NCI-H2171 treated with DMSO at 0.1 percent for 48 hours (cell line): ENCODE measurements around the gene CC2D1A.
A peak's percentile ranks its signal among the peaks of the same experiment; 100 is the strongest.

Experiments
- DNase-seq: peaks from one replicate; lab custom pipeline; 2025; lab: John Stamatoyannopoulos, UW

The CC2D1A gene

DNA sequence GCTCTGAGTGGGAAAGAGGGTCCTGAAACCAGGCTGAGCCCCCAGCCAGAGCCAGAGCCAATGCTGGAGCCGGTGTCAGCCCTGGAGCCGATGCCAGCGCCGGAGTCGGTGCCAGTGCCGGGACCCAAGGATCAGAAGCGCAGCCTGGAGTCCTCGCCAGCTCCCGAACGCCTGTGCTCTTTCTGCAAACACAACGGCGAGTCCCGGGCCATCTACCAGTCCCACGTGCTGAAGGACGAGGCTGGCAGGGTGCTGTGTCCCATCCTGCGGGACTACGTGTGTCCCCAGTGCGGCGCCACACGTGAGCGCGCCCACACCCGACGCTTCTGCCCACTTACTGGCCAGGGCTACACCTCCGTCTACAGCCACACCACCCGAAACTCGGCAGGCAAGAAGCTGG lies 28.7 kb upstream of the CC2D1A start:
- DNase-seq = no peak

DNA sequence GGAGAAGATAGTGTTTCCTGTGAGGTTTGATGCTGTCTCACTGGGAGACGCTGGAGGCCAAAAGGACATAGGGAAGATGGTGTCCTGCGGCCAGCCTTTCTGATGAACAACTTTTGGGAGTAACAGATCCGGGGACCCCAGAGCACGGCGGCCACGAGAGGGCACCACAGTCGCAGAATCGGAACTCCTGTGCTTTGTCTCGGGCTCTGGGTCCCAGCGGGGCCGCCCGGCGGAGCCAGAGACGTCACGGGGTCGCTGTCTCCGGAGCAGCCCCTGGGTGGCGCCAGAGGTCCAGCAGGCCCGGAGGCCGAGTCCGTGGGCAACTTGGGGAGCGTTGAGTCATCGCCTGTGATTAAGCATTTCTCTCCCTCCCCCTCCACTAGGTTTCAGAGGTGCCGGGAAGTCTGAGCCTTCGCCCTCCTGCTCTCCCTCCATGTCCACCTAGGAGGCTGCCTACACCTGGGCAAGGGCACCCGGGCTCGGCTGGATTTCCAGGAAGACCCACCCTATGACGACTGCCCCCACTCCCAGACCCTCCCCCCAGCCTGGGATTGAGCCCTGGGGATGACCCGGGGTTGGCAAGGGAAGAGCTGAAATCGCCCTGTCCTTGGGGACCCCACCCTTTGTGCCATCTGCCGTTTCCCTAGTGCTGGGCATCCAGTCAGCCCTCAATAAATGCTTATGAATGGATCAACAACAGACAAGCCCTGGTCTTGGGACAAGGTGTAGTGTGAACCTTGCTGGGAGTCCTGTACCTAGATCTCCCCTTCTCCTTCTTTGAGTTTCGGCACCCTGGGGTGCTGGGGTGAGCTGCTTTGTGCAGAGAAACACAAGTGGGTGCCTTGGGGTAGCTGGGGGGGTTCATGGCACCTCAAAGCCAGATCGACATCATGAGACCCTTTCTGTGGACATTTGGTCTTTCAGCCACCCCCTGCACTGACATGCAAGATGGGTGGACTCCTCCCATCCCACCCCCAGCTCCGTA lies 25.6 kb upstream of the CC2D1A start:
- peak; percentile 92 for DNase-seq

DNA sequence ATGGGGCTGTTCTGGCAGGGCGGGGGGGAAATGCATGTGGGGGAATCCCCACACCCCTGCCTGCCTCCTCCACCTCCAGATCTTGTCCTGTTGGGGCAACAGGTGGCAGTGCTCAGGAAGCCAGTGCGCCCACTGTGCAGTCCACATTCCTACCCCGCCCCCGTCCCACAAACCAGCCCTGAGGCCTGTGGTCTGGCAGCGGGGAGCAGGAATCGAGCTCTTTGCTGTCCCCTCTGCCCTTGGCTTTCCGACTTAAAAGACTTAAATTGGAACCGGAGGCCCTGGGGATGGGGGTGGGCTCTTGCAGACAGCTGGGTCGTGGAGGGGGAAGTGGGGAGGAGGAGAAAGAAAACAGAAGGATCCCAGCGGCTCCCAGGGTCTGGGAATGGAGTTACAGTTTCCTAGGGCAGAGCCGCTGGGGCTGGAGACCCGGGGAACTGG lies 24.7 kb upstream of the CC2D1A start:
- DNase-seq = no peak

DNA sequence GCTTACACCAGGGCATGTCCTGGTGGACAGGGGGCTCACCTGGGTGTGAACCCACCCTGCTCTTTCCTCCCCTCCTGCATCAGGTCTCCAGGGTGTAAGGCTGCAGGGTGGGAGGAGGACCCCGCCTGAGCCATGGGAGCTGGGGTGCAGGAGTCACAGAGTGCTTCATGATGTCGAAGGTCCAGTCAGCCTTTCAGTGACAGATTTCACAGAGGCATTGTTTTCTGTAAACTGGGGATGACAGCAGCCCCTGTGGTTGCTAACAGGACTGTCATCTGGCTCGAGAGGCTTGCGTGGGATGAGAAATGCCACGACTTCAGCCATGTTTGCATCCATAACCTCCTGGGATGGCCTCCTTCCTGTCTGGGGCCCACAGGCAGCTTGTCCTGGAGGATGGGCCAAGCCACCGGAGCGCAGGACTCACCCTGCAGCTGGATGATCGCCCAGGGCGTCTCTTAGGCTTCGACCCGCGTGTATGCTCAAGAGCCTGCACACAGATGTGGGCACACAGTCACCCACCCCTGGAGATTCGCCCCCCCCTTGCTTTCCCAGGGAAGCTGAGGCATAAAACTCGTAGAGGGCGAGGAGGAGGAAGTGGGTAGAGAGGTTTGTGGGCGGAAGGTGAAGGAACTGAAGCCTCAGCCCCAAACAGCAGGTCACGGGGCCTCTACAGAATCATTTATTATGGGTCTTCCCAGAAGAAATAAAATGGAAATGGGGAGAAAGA lies 24.1 kb upstream of the CC2D1A start:
- DNase-seq = no peak

- DNase-seq = no peak
Measured at GRCh38 chr19:13882419-13882795, 23.6 kb upstream of the CC2D1A start.

DNA sequence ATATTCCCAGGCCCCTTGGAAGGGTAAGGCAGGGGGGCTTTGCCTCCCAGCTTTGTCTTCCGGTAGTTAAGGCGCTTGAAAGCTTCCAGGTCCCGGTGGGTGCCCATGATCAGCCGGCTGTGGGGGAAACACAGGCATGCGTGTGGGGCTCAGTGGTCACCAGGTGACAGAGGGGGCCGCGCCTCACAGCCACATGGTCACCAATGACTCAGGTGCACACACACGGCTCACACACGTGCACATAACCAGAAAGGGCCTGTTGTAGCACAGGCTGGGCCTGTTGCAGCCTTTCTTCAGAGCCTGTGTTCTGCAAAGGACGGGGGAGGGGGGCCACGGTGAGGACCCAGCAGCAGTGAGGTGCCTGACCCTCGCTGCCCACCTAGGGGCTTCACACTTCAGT lies 23.2 kb upstream of the CC2D1A start:
- no peak for DNase-seq

- no peak for DNase-seq
Measured at GRCh38 chr19:13883516-13884064, 22.4 kb upstream of the CC2D1A start.

DNA sequence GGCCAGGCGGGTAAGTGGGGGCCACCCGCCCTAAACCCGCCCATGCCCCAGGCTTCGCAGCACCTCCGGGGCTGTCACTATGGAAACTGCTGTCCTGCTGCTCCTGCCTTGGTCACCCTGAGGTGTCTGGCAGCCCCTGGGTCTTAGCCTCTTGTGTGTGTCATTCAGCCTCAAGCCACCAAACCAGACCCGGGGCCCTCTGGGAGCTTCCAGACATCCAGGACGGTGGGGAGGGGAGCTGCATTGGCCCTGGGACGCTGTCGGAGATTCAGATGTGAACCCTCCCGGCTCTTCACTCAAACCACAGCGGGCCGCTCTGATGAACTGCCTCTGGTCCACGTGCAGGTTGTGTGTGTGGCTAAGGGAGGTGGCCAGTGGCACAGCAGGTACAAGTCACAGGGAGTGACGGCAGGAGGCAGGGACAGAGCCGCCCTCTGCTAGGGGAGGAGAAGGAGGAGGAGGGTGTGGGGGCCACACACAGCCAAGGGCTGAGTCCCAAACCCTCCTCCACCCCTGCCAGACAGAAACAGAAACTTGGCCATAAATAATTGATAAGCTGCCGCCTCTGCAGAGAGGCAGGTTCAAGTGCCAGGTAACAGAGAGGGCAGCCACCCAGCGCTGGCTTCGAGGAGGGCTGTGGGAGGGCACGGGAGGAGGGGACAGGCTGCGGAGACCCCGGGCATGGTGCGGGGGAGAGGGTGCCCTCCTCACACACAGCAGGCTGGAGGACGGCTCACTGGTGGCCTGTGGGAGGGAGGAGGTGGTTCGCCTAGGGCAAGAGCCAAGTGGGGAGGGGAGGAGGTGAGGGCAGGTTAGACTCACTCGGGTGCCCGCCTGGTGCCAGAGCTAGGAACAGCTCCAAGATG lies 21.0 kb upstream of the CC2D1A start:
- peak; percentile 62 for DNase-seq

GRCh38 chr19:13885826-13886365 lies 20.1 kb upstream of the CC2D1A start:
- DNase-seq = no peak

- no peak for DNase-seq
Measured at GRCh38 chr19:13887018-13887436, 19.0 kb upstream of the CC2D1A start.

DNA sequence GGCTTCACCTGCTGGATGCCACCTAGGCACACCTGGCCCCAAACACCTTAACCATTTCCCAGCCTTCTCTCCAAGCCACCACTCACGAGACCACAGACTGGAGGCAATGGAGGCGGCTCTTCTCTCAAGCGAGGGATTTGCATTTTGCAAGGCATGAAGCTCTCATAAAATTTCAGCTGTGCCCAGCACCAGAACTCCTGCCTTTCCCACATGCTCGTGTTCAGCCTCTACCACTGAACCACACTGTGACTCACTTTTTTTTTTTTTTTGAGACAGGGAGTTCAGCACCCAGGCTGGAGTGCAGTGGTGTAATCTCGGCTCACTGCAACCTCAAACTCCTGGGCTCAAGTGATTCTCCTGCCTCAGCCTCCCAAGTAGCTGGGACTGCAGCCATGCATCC lies 18.5 kb upstream of the CC2D1A start:
- no peak for DNase-seq

DNA sequence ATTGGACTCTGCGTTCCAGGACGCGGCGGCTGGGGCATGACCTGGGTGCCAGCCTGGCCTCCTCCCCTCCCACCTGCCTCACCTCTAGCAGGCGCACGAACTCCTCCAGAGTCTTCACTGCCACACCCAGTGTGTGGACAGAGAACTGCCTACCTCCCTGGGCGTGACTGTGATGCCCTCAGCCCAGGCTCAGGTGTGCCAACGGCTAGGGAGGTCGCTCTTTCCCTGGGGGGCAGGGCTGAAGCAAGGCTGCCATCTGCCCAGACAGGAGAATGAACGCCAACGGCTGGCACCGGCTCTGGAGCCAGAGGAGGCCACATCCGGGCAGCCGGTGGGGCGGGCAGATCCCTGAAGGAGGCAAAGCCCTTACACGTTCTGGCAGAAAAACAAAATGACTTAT lies 17.7 kb upstream of the CC2D1A start:
- DNase-seq = peak; percentile 78

- no peak for DNase-seq
Measured at GRCh38 chr19:13890136-13890535, 15.9 kb upstream of the CC2D1A start.

DNA sequence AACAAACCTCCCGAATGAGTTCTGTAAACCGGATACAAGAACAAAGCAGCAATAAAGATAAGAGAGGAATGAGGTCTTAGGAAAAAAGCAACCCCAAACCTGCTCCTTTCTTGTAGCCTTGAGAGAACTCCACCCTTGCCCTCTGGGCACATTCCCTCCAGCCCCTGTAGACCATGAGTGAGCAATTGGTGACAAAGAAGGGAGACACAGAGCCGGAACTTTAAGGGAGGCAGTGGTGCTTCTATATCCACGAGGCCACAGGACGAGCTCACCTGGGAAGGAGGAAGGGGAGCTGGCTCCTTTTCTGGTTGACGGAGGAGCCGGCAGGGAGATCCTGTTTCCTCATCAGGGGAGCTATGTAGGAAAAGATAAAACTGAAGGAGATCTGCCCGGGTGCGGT lies 13.1 kb upstream of the CC2D1A start:
- no peak for DNase-seq

DNA sequence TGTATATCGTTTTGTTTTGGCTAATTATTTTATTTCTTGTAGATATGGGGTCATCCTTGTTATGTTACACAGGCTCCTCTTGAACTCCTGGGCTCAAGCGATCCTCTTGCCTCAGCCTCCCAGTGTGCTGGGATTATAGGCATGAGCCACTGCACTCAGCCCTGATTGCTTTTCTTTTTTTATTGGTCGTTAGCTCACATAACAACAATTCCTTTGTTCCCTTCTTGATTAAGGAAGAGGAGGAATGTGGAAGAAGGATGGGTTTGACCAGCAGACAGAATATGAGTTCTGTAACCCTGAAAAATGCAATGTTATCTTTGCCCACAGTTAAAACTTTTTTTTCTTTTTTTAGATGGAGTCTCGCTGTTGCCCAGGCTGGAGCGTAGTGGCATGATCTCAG lies 11.4 kb upstream of the CC2D1A start:
- no peak for DNase-seq

GRCh38 chr19:13896227-13896626 lies 9.8 kb upstream of the CC2D1A start:
- DNase-seq = no peak

GRCh38 chr19:13899393-13899792 lies 6.6 kb upstream of the CC2D1A start:
- DNase-seq = no peak

GRCh38 chr19:13899912-13900584 lies 6.0 kb upstream of the CC2D1A start:
- DNase-seq = no peak

DNA sequence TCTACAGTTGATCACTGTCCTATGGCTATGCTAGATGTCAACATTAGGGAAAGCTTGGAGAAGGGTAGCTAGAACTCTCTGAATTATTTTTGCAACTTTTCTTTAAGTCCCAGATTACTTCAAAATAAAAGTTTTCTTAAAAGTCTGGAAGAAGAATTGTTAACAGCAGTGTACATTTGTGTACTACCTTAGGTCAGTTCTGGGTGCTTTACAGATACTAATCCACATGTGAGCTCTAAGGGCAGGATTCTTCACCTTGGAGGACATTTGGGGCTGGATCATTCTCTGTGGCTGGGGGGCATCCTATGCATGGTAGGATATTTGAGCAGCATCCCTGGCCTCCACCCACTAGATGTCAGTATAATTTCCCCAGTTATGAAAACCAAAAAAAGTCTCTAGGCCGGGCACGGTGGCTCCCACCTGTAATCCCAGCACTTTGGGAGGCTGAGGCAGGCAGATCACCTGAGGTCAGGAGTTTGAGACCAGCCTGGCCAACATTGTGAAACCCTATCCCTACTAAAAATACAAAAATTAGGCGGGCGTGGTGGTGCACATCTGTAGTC lies 2.9 kb upstream of the CC2D1A start:
- peak; percentile 30 for DNase-seq

- no peak for DNase-seq
Measured at GRCh38 chr19:13906521-13906904, 512 bp downstream of the CC2D1A start.

DNA sequence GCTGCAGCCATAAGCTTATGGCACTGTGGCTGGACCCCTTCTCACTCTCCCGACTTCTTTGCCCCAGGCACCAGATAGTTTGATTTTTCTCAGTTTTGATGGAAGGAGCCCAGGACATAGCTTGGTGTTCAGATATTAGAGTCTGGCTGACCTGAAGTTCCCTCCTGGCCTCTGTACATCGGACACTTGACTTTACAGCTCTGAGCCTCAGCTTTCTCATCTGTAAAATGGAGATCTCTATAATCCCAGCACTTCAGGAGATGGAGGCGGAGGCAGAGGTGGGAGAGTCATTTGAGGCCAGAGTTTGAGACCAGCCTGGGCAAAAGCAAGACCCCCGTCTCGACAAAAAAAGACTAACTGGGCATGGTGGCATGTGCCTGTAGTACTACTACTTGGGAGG lies 909 bp downstream of the CC2D1A start:
- no peak for DNase-seq
